ENCODE data around the gene LEPR. TPM values are rescaled to one million over a fixed set of nuclear protein-coding genes. Genes with fewer than 3 reads are reported as not detected.

The LEPR gene
- total RNA-seq, 1 donor from 2014 or later, result 9.8 TPM

- FAIRE-seq (no peak), DNase-seq (ENCODE audit: low spot score in 2 of 2) (no peak)
These were observed 12.6 kb upstream of the LEPR start for GRCh38 chr1:65407877-65408276.

- FAIRE-seq, result no peak
- no peak for DNase-seq (ENCODE audit: low spot score in 2 of 2)
These were observed 11.2 kb upstream of the LEPR start for GRCh38 chr1:65409314-65409713.

DNA sequence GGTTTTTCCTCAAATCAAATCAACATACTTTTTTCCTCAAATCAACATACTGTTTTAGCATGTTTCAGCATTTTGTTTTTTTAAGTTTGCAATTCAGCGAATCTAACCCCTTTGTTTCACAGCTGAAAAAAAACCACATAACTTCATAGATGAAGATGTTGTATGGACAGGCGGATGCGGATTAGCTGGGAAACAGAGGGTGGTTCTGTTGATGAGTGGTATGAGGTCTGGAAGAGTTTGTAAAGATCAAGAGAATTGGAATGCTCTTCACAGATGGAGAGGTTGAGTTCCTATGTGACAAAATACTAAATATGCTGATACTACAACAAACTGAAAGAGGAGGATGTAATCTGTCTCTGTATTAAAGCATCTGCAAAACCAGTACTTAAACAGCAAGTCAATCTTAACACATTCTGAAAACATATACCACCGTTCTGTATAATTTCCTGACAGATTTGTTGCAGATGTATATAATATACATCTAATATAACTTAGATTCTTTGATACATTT, 10.6 kb upstream of the LEPR start:
- no peak for DNase-seq (ENCODE audit: low spot score in 2 of 2)
- no peak for FAIRE-seq

GRCh38 chr1:65412256-65412983, 8.0 kb upstream of the LEPR start:
- FAIRE-seq (no peak), DNase-seq (ENCODE audit: low spot score in 2 of 2) (no peak)

GRCh38 chr1:65412984-65413375, 7.5 kb upstream of the LEPR start:
- FAIRE-seq, result no peak
- DNase-seq (ENCODE audit: low spot score in 2 of 2), result no peak

GRCh38 chr1:65414538-65414937, 5.9 kb upstream of the LEPR start:
- DNase-seq (ENCODE audit: low spot score in 2 of 2) (no peak), FAIRE-seq (peak; percentile 50)

GRCh38 chr1:65416767-65417166, 3.7 kb upstream of the LEPR start:
- DNase-seq (ENCODE audit: low spot score in 2 of 2), result no peak
- no peak for FAIRE-seq

DNA sequence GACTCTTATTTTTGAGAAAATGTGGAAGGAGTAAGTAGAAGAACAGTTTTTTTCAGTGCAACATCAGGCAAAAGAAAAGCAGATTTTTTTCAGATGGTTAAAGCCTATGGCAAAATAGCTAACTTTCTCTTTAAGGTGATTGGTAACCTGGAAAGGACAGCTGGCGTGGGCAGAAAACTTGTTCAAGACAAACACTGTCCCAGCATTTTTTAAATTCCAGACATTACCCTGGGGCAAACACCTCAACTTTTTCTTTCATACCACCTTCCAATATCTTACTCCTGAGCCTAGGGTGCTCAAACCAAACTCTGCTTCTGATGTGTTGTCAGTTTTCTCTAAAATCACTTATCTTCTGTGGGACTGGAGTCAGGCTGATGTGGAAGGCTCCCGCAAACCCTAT, 2.7 kb upstream of the LEPR start:
- FAIRE-seq (no peak), DNase-seq (ENCODE audit: low spot score in 2 of 2) (no peak)

GRCh38 chr1:65418522-65419185, 1.8 kb upstream of the LEPR start:
- no peak for DNase-seq (ENCODE audit: low spot score in 2 of 2)

GRCh38 chr1:65419681-65420589, 533 bp upstream of the LEPR start:
- FAIRE-seq (no peak), DNase-seq (ENCODE audit: low spot score in 2 of 2) (peak; percentile 88 to 90)

More at GRCh38 chr1:65418522-65419185, 1.8 kb upstream of the LEPR start:
- no peak for FAIRE-seq

DNA sequence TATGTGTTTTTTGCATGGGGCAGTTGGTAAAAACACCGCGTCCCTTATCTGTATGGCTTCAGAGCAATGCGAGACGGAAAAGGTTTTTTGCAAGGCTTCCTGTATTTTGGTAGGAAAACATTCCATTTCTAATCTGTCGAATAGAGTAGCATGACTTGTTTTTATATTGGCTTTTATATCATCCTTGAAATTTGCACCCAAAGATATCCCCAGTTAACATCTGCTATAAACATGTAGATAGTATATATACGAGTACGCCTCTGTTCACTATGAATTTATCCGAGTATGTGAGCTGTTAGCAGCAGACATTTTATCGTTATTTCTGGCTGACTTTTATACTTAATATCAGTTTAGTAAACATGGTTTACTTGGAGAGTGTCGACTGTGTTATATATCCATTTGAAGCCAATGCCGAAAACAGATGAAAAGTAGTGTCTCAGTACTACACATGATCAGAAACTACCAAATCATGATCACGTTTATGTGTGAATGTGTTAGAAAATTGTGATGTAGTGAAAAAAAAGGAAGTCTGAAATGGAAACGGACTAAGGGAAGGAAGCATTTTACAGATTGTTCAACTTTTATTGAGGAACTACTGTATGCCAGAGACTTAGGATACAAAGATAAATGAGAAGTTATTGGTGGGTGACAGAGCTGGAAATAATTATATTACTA, 1.0 kb downstream of the LEPR start:
- no peak for FAIRE-seq
- DNase-seq (ENCODE audit: low spot score in 2 of 2), result peak in 1 of 2 donors; percentile 19

- DNase-seq (ENCODE audit: low spot score in 2 of 2) (no peak), FAIRE-seq (no peak)
These were observed 2.1 kb downstream of the LEPR start for GRCh38 chr1:65422241-65423203.

- DNase-seq (ENCODE audit: low spot score in 2 of 2), result no peak
- no peak for FAIRE-seq
These were observed 3.6 kb downstream of the LEPR start for GRCh38 chr1:65423884-65424572.

DNA sequence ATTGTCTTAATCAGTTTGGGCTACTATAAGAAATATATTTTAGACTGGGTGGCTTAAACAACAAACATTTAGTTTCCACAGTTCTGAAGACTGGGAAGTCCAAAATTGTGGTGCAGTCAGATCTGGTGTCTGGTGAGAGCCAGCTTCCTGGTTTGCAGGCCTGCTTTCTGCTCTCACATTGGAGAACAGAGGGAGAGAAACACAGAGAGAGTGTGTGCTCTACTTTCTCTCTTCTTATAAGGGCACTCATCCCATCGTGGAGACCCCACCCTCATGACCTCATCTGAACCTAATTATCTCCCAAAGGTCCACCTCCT, 4.1 kb downstream of the LEPR start:
- FAIRE-seq (no peak), DNase-seq (ENCODE audit: low spot score in 2 of 2) (no peak)

DNA sequence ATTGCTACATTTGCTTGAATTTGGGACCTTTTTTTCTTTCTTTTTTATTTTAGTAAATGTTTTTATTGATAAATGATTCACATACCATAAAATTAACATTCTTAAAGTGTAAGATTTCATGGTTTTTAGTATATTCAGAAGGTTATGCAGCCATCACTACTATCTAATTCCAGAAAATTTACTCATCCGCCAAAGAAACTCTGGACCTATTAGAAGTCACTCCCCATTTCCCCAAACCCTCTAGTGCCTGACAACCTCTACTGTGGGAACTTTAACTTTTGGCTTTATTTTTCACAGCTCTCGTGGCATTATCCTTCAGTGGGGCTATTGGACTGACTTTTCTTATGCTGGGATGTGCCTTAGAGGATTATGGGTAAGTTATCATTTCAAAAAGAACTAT, 4.5 kb downstream of the LEPR start:
- FAIRE-seq, result no peak
- no peak for DNase-seq (ENCODE audit: low spot score in 2 of 2)

DNA sequence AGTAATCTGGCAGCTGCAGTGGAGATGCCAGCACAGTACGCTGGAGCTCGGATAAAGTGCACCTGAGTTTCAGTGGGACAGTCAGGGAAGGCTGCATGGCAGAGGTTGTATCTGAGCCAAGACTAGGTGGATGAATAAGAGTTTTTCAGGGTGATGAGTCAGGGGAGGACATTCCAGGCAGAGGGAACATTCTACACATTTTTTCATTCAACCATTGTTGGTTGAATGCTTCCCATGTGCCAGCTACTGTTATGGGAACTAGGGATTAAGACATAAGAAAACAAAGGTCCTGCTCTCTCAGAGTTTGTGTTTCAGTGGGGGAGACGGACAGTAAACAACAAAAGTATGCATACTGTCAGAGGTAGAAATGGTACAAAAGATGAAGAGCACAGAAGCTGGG, 5.2 kb downstream of the LEPR start:
- no peak for DNase-seq (ENCODE audit: low spot score in 2 of 2)
- no peak for FAIRE-seq

DNA sequence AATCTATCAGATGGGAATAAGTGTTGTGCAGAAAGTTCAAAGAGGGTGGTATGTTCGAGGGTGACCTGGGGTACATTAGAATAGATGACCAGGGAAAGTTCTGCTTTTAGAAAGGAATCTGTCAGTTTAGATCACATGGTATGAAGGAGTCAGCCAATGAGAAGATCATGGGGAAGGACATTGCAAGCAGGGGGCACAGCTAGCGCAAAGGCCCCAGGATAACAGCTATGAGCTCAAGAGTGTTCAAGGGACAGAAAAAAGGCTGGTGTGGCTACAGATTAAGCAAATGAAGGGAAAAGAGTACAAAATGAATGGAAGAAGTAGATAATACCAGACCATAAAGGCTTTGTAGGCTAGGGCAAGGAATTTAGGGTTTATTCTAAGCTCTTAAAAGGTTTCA, 8.6 kb downstream of the LEPR start:
- FAIRE-seq, result no peak
- DNase-seq (ENCODE audit: low spot score in 2 of 2), result no peak

- FAIRE-seq (no peak), DNase-seq (ENCODE audit: low spot score in 2 of 2) (no peak)
These were observed 9.3 kb downstream of the LEPR start for GRCh38 chr1:65429806-65430205.

Measured in frontal cortex (tissue), 4 donors.